Panc1 (cell line): ENCODE data around the gene DFFA.

Experiments
- POLR2AphosphoS5 ChIP-seq: IDR thresholded peaks from 2 replicates; pipeline ENCODE4 v1.6.1; 2012; ENCODE audit warnings: mild to moderate bottlenecking, low read depth, low read length, moderate library complexity
- TF ChIP-seq, protein P1 (sequence below): fragments of 450-650 bp; IDR thresholded peaks from 2 replicates; pipeline ENCODE4 v1.5.1; 2017; ENCODE audit warnings: mild to moderate bottlenecking

DNA sequence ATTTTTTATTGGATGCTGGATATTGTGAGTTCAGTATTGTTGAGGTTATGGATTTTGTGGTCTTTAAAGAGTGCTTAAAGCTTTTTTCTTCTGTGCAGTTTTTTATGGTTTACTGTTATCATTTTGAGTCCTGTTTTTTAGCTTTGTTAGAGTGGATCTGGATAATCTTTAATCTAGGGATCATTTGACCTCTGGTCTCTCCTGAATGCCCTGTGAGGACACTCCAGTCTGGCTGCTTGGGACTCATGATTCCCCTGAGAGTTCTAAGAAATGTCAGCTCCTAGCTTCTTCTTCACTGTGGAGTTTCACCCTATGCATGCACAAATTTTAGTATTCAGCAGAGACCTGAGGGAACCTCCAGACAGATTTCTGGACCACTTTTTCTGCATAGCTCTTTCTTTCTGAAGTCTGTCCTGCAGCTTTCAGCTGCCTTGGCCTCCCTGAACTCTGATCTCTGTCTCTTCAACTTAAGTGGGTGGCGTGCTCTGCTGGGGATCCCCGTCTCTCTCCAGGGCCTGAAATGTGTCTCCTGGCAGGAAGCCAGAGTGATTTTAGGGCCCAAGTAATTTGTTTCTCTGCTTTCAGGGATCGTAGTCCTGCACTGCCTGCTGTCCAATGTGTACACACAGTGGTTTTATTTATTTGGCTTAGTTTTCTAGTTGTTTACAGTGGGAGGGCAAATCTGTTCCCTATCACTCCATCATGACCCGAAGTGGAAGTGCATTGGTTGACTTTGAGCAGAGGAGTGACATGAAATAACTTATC lies 17.1 kb upstream of the DFFA start:
- TF ChIP-seq POLR2AphosphoS5 = no peak
- TF ChIP-seq, protein P1, sequence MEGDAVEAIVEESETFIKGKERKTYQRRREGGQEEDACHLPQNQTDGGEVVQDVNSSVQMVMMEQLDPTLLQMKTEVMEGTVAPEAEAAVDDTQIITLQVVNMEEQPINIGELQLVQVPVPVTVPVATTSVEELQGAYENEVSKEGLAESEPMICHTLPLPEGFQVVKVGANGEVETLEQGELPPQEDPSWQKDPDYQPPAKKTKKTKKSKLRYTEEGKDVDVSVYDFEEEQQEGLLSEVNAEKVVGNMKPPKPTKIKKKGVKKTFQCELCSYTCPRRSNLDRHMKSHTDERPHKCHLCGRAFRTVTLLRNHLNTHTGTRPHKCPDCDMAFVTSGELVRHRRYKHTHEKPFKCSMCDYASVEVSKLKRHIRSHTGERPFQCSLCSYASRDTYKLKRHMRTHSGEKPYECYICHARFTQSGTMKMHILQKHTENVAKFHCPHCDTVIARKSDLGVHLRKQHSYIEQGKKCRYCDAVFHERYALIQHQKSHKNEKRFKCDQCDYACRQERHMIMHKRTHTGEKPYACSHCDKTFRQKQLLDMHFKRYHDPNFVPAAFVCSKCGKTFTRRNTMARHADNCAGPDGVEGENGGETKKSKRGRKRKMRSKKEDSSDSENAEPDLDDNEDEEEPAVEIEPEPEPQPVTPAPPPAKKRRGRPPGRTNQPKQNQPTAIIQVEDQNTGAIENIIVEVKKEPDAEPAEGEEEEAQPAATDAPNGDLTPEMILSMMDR = no peak
